ENCODE measurements around the gene CYP2A6.
"Not testable (repeated sequence)": the region's sequence is repeated elsewhere in the genome, so short reads cannot be mapped to it uniquely, and the experiment has no call there.

Gene CYP2A6

GRCh38 chr19:40811478-40812341 lies 38.5 kb downstream of the CYP2A6 start:
- Histone ChIP-seq H3K9me3 (no peaks in the 10 kb centered on the region), H3K4me3 (peak overlapping the region; percentile 51 to 57), H3K4me1 (peaks cover 0 to 61% (median 43%) of the 10 kb centered on the region in 4 donors), H3K36me3 (peaks cover 11 to 22% (median 21%) of the 10 kb centered on the region in 3 donors), H3K27me3 (no peaks in the 10 kb centered on the region), H3K27ac (peak overlapping the region; percentile 67 to 72)
- TF ChIP-seq, protein P1, sequence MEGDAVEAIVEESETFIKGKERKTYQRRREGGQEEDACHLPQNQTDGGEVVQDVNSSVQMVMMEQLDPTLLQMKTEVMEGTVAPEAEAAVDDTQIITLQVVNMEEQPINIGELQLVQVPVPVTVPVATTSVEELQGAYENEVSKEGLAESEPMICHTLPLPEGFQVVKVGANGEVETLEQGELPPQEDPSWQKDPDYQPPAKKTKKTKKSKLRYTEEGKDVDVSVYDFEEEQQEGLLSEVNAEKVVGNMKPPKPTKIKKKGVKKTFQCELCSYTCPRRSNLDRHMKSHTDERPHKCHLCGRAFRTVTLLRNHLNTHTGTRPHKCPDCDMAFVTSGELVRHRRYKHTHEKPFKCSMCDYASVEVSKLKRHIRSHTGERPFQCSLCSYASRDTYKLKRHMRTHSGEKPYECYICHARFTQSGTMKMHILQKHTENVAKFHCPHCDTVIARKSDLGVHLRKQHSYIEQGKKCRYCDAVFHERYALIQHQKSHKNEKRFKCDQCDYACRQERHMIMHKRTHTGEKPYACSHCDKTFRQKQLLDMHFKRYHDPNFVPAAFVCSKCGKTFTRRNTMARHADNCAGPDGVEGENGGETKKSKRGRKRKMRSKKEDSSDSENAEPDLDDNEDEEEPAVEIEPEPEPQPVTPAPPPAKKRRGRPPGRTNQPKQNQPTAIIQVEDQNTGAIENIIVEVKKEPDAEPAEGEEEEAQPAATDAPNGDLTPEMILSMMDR (IDR thresholded peaks at IDR 0.05), result no peak
- intact Hi-C loops (cut with DNase I; ENCODE audit: low total_unique reads), result no loop called here
- DNase-seq, result no peak

- peak overlapping the region; percentile 67 to 72 for H3K27ac ChIP-seq
- DNase-seq, result peak; percentile 81 to 94
- H3K4me1 ChIP-seq, result peaks cover 7 to 70% (median 52%) of the 10 kb centered on the region in 4 donors
- TF ChIP-seq, protein P1 (IDR thresholded peaks at IDR 0.05), result peak; percentile 13 to 31
- H3K36me3 ChIP-seq, result peaks cover 11 to 22% (median 21%) of the 10 kb centered on the region in 3 donors
- intact Hi-C loops (cut with DNase I; ENCODE audit: low total_unique reads); H3K9me3 ChIP-seq; H3K27me3 ChIP-seq: not testable (repeated sequence)
- peak overlapping the region; percentile 51 to 57 for H3K4me3 ChIP-seq
Observed at GRCh38 chr19:40810649-40811408, 39.4 kb downstream of the CYP2A6 start.

- TF ChIP-seq, protein P1 (IDR thresholded peaks at IDR 0.05), result no peak
Observed at GRCh38 chr19:40810160-40810559, 40.1 kb downstream of the CYP2A6 start.

DNA sequence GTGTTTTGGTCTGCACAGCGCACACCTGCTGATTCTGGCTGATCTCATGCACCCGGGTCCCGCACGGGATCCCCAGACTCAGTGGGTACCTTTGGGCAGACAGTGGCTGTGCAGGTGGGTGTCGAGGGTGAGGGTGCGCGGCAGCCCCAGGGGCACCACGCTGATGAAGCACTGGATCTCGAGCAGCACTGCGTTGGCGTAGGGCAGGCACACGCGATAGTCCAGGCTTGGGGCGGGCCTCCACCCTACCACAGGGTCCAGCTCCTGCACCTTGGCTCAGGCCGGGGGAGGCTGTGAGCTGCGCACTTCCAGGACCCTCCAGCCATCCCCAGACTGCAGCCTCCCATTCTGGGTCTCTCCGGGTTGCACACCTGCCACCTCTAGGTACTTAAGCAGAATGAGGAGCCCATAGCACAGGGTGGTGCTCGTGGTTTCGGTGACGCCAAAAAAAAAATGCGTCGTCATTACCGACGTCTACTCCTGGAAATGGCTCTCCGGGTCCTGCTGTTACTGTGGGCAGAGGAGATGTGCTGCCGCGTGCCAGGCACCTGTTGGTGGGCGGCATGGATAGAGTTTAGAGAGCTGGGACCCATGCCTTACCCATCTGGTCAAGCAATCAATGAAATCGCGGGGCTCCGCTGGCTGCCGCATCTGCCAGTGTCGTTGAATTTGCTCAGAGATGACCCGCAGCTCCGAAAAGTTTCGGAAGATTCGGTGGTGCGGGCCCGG lies 40.7 kb downstream of the CYP2A6 start:
- DNase-seq, result no peak
- intact Hi-C loops (cut with DNase I; ENCODE audit: low total_unique reads), result loop anchor here (10.0 kb wide), 1 partner anchor 55 kb away; the partner anchor contains the start of genes ACTMAP and SNRPA
- Histone ChIP-seq H3K4me3 (peak overlapping the region; percentile 51 to 57), H3K27me3 (no peaks in the 10 kb centered on the region), H3K4me1 (peaks cover 7 to 83% (median 64%) of the 10 kb centered on the region in 4 donors), H3K27ac (peak overlapping the region; percentile 67 to 72), H3K36me3 (peaks cover 11 to 26% (median 21%) of the 10 kb centered on the region in 3 donors), H3K9me3 (no peaks in the 10 kb centered on the region)
- TF ChIP-seq, protein P1 (IDR thresholded peaks at IDR 0.05), result no peak

More at GRCh38 chr19:40810160-40810559, 40.1 kb downstream of the CYP2A6 start:
- H3K4me1 ChIP-seq, result peaks cover 7 to 76% (median 58%) of the 10 kb centered on the region in 4 donors
- no peaks in the 10 kb centered on the region for H3K27me3 ChIP-seq
- H3K4me3 ChIP-seq, result peak overlapping the region; percentile 51 to 57
- H3K9me3 ChIP-seq, result no peaks in the 10 kb centered on the region
- intact Hi-C loops (cut with DNase I; ENCODE audit: low total_unique reads), result no loop called here
- DNase-seq, result no peak
- peaks cover 11 to 26% (median 21%) of the 10 kb centered on the region in 3 donors for H3K36me3 ChIP-seq
- peak overlapping the region; percentile 67 to 72 for H3K27ac ChIP-seq

DNA sequence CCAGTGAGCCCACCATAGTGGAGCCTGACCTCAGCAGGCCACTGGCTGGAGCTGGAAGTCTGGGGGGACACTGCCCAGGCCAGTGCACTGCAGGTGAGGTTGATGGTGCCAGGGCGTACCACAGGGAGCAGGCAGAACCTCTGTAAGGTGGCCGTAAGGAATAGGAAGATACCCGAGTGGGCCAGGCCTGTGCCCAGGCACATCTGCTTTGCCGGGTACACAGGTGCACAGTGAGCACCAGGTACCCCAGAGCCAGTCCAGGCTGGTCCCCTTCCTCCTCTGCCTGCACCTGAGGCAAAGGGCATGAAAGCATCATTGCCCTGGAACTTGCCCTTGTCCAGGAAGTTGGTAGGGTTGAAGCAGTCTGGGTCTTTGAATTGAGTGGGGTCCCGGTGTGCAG lies 41.8 kb downstream of the CYP2A6 start:
- intact Hi-C loops (cut with DNase I; ENCODE audit: low total_unique reads), result loop anchor here (10.0 kb wide), 1 partner anchor 54 kb away; the partner anchor contains the start of genes ACTMAP and SNRPA
- peaks cover 7 to 90% (median 75%) of the 10 kb centered on the region in 4 donors for H3K4me1 ChIP-seq

More for the DNA sequence above, 41.8 kb downstream of the CYP2A6 start:
- Histone ChIP-seq H3K9me3 (no peaks in the 10 kb centered on the region), H3K4me3 (no peak overlapping the region), H3K27ac (peak overlapping the region in 1 of 2 donors; percentile 97), H3K36me3 (peaks cover 11 to 27% (median 21%) of the 10 kb centered on the region in 3 donors), H3K27me3 (no peaks in the 10 kb centered on the region)
- no peak for DNase-seq
- TF ChIP-seq, protein P1 (IDR thresholded peaks at IDR 0.05), result no peak
